ENCODE results near the gene MYL7.

MYL7 gene

DNA sequence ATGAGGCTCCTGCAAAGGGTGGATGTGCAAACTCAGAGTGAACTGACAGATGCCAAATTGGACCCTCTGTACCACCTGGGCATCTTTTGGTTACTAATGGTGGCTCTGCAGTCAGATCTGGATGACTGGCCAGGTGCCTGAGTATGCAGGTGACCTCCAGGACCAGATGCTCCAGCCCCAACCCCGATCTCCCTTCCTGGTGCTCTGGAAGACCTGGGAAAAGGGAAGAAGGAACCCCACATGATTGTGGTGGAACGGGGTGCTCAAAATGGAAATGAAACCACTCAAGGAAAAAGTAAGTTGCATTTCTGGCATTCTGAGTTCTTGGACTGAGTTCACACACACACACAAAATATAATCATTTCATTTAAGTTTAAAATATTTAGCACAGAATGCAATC lies 46.8 kb downstream of the MYL7 start:
- H3K9me2 ChIP-seq (replicated peaks; ENCODE audit: insufficient read depth, low read length): no peaks in the 10 kb centered on the region
- no peak overlapping the region for H3K4me3 ChIP-seq (ENCODE audit: low read length)
- H3K27ac ChIP-seq (ENCODE audit: low read length): no peak overlapping the region
- H3K4me2 ChIP-seq (ENCODE audit: low read depth, low read length): peak overlapping the region; percentile 15; the same call in 1 of the 2 replicates
- H3F3A ChIP-seq (ENCODE audit: insufficient read depth, low read length): peaks cover 11% of the 10 kb centered on the region
- no peak overlapping the region for H3K9ac ChIP-seq (ENCODE audit: low read length)
- H4K20me1 ChIP-seq (ENCODE audit: insufficient read depth, low read length): no peaks in the 10 kb centered on the region
- H3K4me1 ChIP-seq (ENCODE audit: low read length): peaks cover 27% of the 10 kb centered on the region
- no peak for TF ChIP-seq EZH2 (optimal IDR thresholded peaks at IDR 0.05; ENCODE audit: low read depth, low read length)
- TF ChIP-seq EZH2phosphoT487 (IDR thresholded peaks at IDR 0.05; ENCODE audit: low read length): no peak
- TF ChIP-seq CTCF (IDR thresholded peaks at IDR 0.05; ENCODE audit: low read length): no peak
- no peaks in the 10 kb centered on the region for H3K36me3 ChIP-seq (replicated peaks; ENCODE audit: insufficient read depth, low read length)
- H2AFZ ChIP-seq (ENCODE audit: low read length): 0 out of 2 replicates have a peak overlapping the region, but pooled peaks have one; percentile 54
- DNase-seq: no peak
- no peaks in the 10 kb centered on the region for H3K79me2 ChIP-seq (ENCODE audit: low read length)
- no peaks in the 10 kb centered on the region for H3K9me3 ChIP-seq (replicated peaks; ENCODE audit: insufficient read depth, low read length)
- H3K27me3 ChIP-seq (replicated peaks; ENCODE audit: insufficient read depth, low read length): no peaks in the 10 kb centered on the region

DNA sequence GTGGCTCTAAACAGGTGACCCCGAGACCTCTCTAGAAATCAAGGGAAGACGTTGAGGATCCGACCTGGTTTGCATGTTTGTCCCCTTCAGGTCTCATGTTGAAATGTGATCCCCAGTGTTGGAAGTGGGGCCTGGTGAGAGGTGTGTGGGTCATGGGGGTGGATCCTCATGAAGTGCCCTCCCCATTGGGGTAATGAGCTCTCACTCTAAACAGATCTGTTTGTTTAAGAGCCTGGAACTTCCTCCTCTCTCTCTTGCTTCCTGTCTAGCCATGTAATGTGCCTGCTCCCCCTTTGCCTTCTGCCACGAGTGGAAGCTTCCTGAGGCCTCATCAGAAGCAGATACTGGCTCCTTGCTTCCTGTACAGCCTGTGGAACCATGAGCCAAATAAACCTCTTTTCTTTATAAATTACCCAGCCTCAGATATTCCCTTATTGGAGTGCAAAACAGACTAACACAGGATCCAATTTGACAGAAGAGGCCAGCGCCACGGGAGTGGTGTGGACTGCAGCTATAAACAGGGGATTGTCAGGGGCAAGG lies 48.0 kb downstream of the MYL7 start:
- H3K27ac ChIP-seq (ENCODE audit: low read length): no peak overlapping the region
- no peaks in the 10 kb centered on the region for H3K9me3 ChIP-seq (replicated peaks; ENCODE audit: insufficient read depth, low read length)
- peaks cover 24% of the 10 kb centered on the region for H3K4me1 ChIP-seq (ENCODE audit: low read length)
- no peaks in the 10 kb centered on the region for H3K27me3 ChIP-seq (replicated peaks; ENCODE audit: insufficient read depth, low read length)
- TF ChIP-seq CTCF (IDR thresholded peaks at IDR 0.05; ENCODE audit: low read length): no peak
- no peak for TF ChIP-seq EZH2phosphoT487 (IDR thresholded peaks at IDR 0.05; ENCODE audit: low read length)
- DNase-seq: no peak
- no peak overlapping the region for H3K4me3 ChIP-seq (ENCODE audit: low read length)
- H3K4me2 ChIP-seq (ENCODE audit: low read depth, low read length): no peak overlapping the region
- no peaks in the 10 kb centered on the region for H4K20me1 ChIP-seq (ENCODE audit: insufficient read depth, low read length)
- H3F3A ChIP-seq (ENCODE audit: insufficient read depth, low read length): peaks cover 11% of the 10 kb centered on the region
- H3K79me2 ChIP-seq (ENCODE audit: low read length): no peaks in the 10 kb centered on the region
- H2AFZ ChIP-seq (ENCODE audit: low read length): no peak overlapping the region
- no peaks in the 10 kb centered on the region for H3K9me2 ChIP-seq (replicated peaks; ENCODE audit: insufficient read depth, low read length)
- H3K36me3 ChIP-seq (replicated peaks; ENCODE audit: insufficient read depth, low read length): no peaks in the 10 kb centered on the region
- H3K9ac ChIP-seq (ENCODE audit: low read length): no peak overlapping the region

All from MM.1S (cell line).